HEK293 (cell line): ENCODE results near the gene ARMH3.
A peak's percentile ranks its signal among the peaks of the same experiment; 100 is the strongest.

Experiments
- GLIS1 ChIP-seq: fragments of 450-650 bp; formaldehyde crosslinking; IDR thresholded peaks from 2 replicates; pipeline ENCODE4 v1.5.1; 2016; ENCODE audit warnings: missing biosample characterization, missing genetic modification characterization
- GLIS2 ChIP-seq: fragments of 450-650 bp; formaldehyde crosslinking; IDR thresholded peaks from 2 replicates; pipeline ENCODE4 v1.5.1; 2016; ENCODE audit warnings: missing biosample characterization, missing genetic modification characterization
- KLF8 ChIP-seq: fragments of 450-650 bp; formaldehyde crosslinking; IDR thresholded peaks from 2 replicates; pipeline ENCODE4 v1.5.1; 2016; ENCODE audit warnings: missing biosample characterization, missing genetic modification characterization
- SP2 ChIP-seq: fragments of 450-650 bp; formaldehyde crosslinking; IDR thresholded peaks from 2 replicates; pipeline ENCODE4 v1.5.1; 2016; ENCODE audit warnings: missing biosample characterization, missing genetic modification characterization
- ZBTB48 ChIP-seq: fragments of 450-650 bp; formaldehyde crosslinking; IDR thresholded peaks from 2 replicates; pipeline ENCODE4 v1.5.1; 2016; ENCODE audit warnings: missing biosample characterization, missing genetic modification characterization
- ZNF214 ChIP-seq: fragments of 450-650 bp; formaldehyde crosslinking; IDR thresholded peaks from 2 replicates; pipeline ENCODE4 v1.5.1; 2017; ENCODE audit warnings: missing biosample characterization, mild to moderate bottlenecking, missing genetic modification characterization, borderline replicate concordance
- ZNF221 ChIP-seq: fragments of 450-650 bp; formaldehyde crosslinking; IDR thresholded peaks from 2 replicates; pipeline ENCODE4 v1.5.1; 2017; ENCODE audit warnings: missing biosample characterization, missing genetic modification characterization, borderline replicate concordance
- ZNF223 ChIP-seq: fragments of 450-650 bp; formaldehyde crosslinking; IDR thresholded peaks from 2 replicates; pipeline ENCODE4 v1.5.1; 2016; ENCODE audit warnings: missing biosample characterization, missing genetic modification characterization
- ZNF248 ChIP-seq: fragments of 450-650 bp; formaldehyde crosslinking; IDR thresholded peaks from 2 replicates; pipeline ENCODE4 v1.5.1; 2017; ENCODE audit warnings: missing biosample characterization, missing genetic modification characterization
- ZNF324 ChIP-seq: fragments of 450-650 bp; formaldehyde crosslinking; IDR thresholded peaks from 2 replicates; pipeline ENCODE4 v1.5.1; 2016; ENCODE audit warnings: missing biosample characterization, missing genetic modification characterization
- ZNF48 ChIP-seq: fragments of 450-650 bp; formaldehyde crosslinking; IDR thresholded peaks from 2 replicates; pipeline ENCODE4 v1.5.1; 2016; ENCODE audit warnings: missing biosample characterization, missing genetic modification characterization
- ZNF521 ChIP-seq: fragments of 450-650 bp; formaldehyde crosslinking; IDR thresholded peaks from 2 replicates; pipeline ENCODE4 v1.5.1; 2017; ENCODE audit warnings: missing biosample characterization, mild to moderate bottlenecking, missing genetic modification characterization
- ZNF544 ChIP-seq: fragments of 450-650 bp; formaldehyde crosslinking; IDR thresholded peaks from 2 replicates; pipeline ENCODE4 v1.5.0; 2017; ENCODE audit warnings: missing biosample characterization, missing genetic modification characterization
- ZNF561 ChIP-seq: fragments of 450-650 bp; IDR thresholded peaks from 2 replicates; pipeline ENCODE4 v1.5.1; 2018; ENCODE audit warnings: missing biosample characterization, missing genetic modification characterization, borderline replicate concordance
- ZNF600 ChIP-seq: fragments of 450-650 bp; formaldehyde crosslinking; IDR thresholded peaks from 2 replicates; pipeline ENCODE4 v1.5.1; 2016; ENCODE audit warnings: missing biosample characterization, missing genetic modification characterization
- ZNF621 ChIP-seq: fragments of 450-650 bp; formaldehyde crosslinking; IDR thresholded peaks from 2 replicates; pipeline ENCODE4 v1.5.1; 2017; ENCODE audit warnings: missing biosample characterization, missing genetic modification characterization
- ZNF624 ChIP-seq: fragments of 450-650 bp; formaldehyde crosslinking; IDR thresholded peaks from 2 replicates; pipeline ENCODE4 v1.5.1; 2017; ENCODE audit warnings: missing biosample characterization, missing genetic modification characterization
- ZNF664 ChIP-seq: fragments of 450-650 bp; formaldehyde crosslinking; IDR thresholded peaks from 2 replicates; pipeline ENCODE4 v1.5.1; 2016; ENCODE audit warnings: missing biosample characterization, missing genetic modification characterization
- ZNF747 ChIP-seq: fragments of 450-650 bp; formaldehyde crosslinking; IDR thresholded peaks from 2 replicates; pipeline ENCODE4 v1.5.1; 2016; ENCODE audit warnings: missing biosample characterization, missing genetic modification characterization
- ZNF76 ChIP-seq: fragments of 450-650 bp; formaldehyde crosslinking; IDR thresholded peaks from 2 replicates; pipeline ENCODE4; 2016; ENCODE audit warnings: low read depth, missing biosample characterization, missing genetic modification characterization, borderline replicate concordance
- ZNF837 ChIP-seq: fragments of 450-650 bp; formaldehyde crosslinking; IDR thresholded peaks from 2 replicates; pipeline ENCODE4 v1.5.1; 2016; ENCODE audit warnings: missing biosample characterization, missing genetic modification characterization
- TF ChIP-seq, protein P1 (sequence below): fragments of 450-650 bp; IDR thresholded peaks from 2 replicates; pipeline ENCODE4 v1.5.1; 2018; ENCODE audit warnings: missing biosample characterization, missing genetic modification characterization
- TF ChIP-seq, protein P2 (sequence below): fragments of 450-650 bp; formaldehyde crosslinking; IDR thresholded peaks from 2 replicates; pipeline ENCODE4 v1.5.1; 2016; ENCODE audit warnings: missing biosample characterization, missing genetic modification characterization, low read depth
- TF ChIP-seq, protein P3 (sequence below): fragments of 450-650 bp; formaldehyde crosslinking; IDR thresholded peaks from 2 replicates; pipeline ENCODE4 v1.5.1; 2016; ENCODE audit warnings: missing biosample characterization, missing genetic modification characterization
- TF ChIP-seq, protein P4 (sequence below): fragments of 450-650 bp; formaldehyde crosslinking; IDR thresholded peaks from 2 replicates; pipeline ENCODE4 v1.5.1; 2017; ENCODE audit warnings: missing biosample characterization, missing genetic modification characterization
- TF ChIP-seq, protein P5 (sequence below): fragments of 450-650 bp; formaldehyde crosslinking; optimal IDR thresholded peaks from 2 replicates; pipeline ENCODE3; 2016; ENCODE audit warnings: missing biosample characterization, mild to moderate bottlenecking, missing genetic modification characterization
- TF ChIP-seq, protein P6 (sequence below): fragments of 450-650 bp; formaldehyde crosslinking; IDR thresholded peaks from 2 replicates; pipeline ENCODE4 v1.5.1; 2016; ENCODE audit warnings: missing biosample characterization, missing genetic modification characterization
- TF ChIP-seq, protein P7 (sequence below): IDR thresholded peaks from 2 replicates; pipeline ENCODE4 v1.6.1; 2011; ENCODE audit warnings: mild to moderate bottlenecking, low read depth, low read length, borderline replicate concordance

The ARMH3 gene

DNA sequence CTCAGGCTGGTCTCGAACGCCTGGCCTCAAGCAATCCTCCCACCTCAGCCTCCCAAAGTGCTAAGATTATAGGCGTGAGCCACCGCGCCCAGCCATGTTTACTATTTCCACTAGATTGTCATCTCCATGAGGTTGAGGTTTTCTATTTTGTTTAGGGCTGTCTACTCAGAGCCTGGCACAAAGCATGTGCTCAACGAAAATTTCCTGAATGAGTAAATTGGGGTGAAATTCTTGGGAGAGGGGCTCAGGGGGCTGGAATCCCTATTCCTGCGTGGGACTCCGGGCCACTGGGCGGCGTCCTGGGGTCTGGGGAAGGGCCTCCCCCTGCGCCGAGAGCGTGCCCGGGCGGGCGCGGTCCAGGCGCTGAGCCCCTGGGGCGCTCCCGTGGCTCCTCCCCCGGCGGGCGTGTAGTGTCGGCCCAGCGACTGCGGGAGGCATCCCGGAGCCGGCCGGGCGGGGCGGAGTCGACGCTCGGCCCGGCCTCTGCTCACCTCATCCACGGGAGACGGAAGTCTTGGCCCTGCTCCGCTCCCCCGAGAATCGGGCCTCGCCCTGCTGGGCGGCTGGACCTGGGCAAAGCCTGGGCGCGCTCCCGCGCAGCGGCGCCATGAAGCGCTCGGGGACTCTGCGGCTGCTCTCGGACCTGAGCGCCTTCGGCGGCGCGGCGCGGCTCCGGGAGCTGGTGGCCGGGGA lies 9.0 kb upstream of the ARMH3 start, which contains the start of gene HPS6 (continued):
- TF ChIP-seq ZNF223 (no peak), SP2 (tag by site-specific recombination) (peak; percentile 71), ZNF561 (tag by site-specific recombination) (0 out of 2 replicates have a peak, but pooled peaks have one; percentile 60), ZNF837 (tag by site-specific recombination) (no peak), ZNF248 (tag by site-specific recombination) (no peak), ZNF600 (tag by site-specific recombination) (peak; percentile 69), ZNF324 (tag by site-specific recombination) (0 out of 2 replicates have a peak, but pooled peaks have one; percentile 24), GLIS1 (tag by site-specific recombination) (peak; percentile 93), KLF8 (tag by site-specific recombination) (peak; percentile 79), ZNF221 (tag by site-specific recombination) (no peak), ZNF521 (tag by site-specific recombination) (no peak), GLIS2 (peak; percentile 87), ZNF621 (no peak), ZBTB48 (tag by site-specific recombination) (no peak), ZNF664 (tag by site-specific recombination) (peak; percentile 100), ZNF76 (no peak), ZNF544 (tag by site-specific recombination) (no peak), ZNF747 (tag by site-specific recombination) (no peak), ZNF214 (no peak), ZNF624 (tag by site-specific recombination) (no peak), ZNF48 (tag by site-specific recombination) (no peak)
- TF ChIP-seq, protein P1, sequence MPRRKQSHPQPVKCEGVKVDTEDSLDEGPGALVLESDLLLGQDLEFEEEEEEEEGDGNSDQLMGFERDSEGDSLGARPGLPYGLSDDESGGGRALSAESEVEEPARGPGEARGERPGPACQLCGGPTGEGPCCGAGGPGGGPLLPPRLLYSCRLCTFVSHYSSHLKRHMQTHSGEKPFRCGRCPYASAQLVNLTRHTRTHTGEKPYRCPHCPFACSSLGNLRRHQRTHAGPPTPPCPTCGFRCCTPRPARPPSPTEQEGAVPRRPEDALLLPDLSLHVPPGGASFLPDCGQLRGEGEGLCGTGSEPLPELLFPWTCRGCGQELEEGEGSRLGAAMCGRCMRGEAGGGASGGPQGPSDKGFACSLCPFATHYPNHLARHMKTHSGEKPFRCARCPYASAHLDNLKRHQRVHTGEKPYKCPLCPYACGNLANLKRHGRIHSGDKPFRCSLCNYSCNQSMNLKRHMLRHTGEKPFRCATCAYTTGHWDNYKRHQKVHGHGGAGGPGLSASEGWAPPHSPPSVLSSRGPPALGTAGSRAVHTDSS (tag by site-specific recombination) = no peak
- TF ChIP-seq, protein P2, sequence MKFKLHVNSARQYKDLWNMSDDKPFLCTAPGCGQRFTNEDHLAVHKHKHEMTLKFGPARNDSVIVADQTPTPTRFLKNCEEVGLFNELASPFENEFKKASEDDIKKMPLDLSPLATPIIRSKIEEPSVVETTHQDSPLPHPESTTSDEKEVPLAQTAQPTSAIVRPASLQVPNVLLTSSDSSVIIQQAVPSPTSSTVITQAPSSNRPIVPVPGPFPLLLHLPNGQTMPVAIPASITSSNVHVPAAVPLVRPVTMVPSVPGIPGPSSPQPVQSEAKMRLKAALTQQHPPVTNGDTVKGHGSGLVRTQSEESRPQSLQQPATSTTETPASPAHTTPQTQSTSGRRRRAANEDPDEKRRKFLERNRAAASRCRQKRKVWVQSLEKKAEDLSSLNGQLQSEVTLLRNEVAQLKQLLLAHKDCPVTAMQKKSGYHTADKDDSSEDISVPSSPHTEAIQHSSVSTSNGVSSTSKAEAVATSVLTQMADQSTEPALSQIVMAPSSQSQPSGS = no peak
- TF ChIP-seq, protein P3, sequence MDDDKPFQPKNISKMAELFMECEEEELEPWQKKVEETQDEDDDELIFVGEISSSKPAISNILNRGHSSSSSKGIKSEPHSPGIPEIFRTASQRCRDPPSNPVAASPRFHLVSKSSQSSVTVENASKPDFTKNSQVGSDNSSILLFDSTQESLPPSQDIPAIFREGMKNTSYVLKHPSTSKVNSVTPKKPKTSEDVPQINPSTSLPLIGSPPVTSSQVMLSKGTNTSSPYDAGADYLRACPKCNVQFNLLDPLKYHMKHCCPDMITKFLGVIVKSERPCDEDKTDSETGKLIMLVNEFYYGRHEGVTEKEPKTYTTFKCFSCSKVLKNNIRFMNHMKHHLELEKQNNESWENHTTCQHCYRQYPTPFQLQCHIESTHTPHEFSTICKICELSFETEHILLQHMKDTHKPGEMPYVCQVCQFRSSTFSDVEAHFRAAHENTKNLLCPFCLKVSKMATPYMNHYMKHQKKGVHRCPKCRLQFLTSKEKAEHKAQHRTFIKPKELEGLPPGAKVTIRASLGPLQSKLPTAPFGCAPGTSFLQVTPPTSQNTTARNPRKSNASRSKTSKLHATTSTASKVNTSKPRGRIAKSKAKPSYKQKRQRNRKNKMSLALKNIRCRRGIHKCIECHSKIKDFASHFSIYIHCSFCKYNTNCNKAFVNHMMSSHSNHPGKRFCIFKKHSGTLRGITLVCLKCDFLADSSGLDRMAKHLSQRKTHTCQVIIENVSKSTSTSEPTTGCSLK (tag by site-specific recombination) = no peak
- TF ChIP-seq, protein P4, sequence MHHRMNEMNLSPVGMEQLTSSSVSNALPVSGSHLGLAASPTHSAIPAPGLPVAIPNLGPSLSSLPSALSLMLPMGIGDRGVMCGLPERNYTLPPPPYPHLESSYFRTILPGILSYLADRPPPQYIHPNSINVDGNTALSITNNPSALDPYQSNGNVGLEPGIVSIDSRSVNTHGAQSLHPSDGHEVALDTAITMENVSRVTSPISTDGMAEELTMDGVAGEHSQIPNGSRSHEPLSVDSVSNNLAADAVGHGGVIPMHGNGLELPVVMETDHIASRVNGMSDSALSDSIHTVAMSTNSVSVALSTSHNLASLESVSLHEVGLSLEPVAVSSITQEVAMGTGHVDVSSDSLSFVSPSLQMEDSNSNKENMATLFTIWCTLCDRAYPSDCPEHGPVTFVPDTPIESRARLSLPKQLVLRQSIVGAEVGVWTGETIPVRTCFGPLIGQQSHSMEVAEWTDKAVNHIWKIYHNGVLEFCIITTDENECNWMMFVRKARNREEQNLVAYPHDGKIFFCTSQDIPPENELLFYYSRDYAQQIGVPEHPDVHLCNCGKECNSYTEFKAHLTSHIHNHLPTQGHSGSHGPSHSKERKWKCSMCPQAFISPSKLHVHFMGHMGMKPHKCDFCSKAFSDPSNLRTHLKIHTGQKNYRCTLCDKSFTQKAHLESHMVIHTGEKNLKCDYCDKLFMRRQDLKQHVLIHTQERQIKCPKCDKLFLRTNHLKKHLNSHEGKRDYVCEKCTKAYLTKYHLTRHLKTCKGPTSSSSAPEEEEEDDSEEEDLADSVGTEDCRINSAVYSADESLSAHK (tag by site-specific recombination) = no peak
- TF ChIP-seq, protein P5, sequence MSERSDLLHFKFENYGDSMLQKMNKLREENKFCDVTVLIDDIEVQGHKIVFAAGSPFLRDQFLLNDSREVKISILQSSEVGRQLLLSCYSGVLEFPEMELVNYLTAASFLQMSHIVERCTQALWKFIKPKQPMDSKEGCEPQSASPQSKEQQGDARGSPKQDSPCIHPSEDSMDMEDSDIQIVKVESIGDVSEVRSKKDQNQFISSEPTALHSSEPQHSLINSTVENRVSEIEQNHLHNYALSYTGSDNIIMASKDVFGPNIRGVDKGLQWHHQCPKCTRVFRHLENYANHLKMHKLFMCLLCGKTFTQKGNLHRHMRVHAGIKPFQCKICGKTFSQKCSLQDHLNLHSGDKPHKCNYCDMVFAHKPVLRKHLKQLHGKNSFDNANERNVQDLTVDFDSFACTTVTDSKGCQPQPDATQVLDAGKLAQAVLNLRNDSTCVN = peak; percentile 98
- TF ChIP-seq, protein P6, sequence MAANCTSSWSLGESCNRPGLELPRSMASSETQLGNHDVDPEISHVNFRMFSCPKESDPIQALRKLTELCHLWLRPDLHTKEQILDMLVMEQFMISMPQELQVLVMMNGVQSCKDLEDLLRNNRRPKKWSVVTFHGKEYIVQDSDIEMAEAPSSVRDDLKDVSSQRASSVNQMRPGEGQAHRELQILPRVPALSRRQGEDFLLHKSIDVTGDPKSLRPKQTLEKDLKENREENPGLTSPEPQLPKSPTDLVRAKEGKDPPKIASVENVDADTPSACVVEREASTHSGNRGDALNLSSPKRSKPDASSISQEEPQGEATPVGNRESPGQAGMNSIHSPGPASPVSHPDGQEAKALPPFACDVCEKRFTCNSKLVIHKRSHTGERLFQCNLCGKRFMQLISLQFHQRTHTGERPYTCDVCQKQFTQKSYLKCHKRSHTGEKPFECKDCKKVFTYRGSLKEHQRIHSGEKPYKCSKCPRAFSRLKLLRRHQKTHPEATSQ (tag by site-specific recombination) = 0 out of 2 replicates have a peak, but pooled peaks have one; percentile 40
- TF ChIP-seq, protein P7, sequence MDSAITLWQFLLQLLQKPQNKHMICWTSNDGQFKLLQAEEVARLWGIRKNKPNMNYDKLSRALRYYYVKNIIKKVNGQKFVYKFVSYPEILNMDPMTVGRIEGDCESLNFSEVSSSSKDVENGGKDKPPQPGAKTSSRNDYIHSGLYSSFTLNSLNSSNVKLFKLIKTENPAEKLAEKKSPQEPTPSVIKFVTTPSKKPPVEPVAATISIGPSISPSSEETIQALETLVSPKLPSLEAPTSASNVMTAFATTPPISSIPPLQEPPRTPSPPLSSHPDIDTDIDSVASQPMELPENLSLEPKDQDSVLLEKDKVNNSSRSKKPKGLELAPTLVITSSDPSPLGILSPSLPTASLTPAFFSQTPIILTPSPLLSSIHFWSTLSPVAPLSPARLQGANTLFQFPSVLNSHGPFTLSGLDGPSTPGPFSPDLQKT = no peak
